ACC112 (cell line): ENCODE measurements around the gene CDC45.
"Not testable (repeated sequence)": the region's sequence is repeated elsewhere in the genome, so short reads cannot be mapped to it uniquely, and the experiment has no call there.

Source experiments
- H2AFZ ChIP-seq: fragments of 200-600 bp; sonication (generic); one replicate; pipeline ENCODE4 v1.6.0; 2017; ENCODE audit warnings: antibody characterized with exemption, low read length; ENCODE audit not compliant: unreplicated experiment
- H3K27ac ChIP-seq: fragments of 200-600 bp; sonication (generic); 2 replicates; pipeline ENCODE4 v1.5.1; 2014; ENCODE audit warnings: low read depth, mild to moderate bottlenecking, antibody characterized with exemption, low read length, moderate library complexity
- H3K27me3 ChIP-seq: fragments of 200-600 bp; sonication (generic); 2 replicates; pipeline ENCODE4 v1.6.1; 2014; ENCODE audit warnings: mild to moderate bottlenecking, antibody characterized with exemption, low read length, moderate library complexity, mixed read lengths; ENCODE audit not compliant: insufficient read depth
- H3K36me3 ChIP-seq: fragments of 200-600 bp; sonication (generic); 2 replicates; pipeline ENCODE4 v1.6.1; 2016; ENCODE audit warnings: mild to moderate bottlenecking, antibody characterized with exemption, low read length, moderate library complexity, mixed read lengths; ENCODE audit not compliant: insufficient read depth
- H3K4me1 ChIP-seq: fragments of 200-600 bp; sonication (generic); one replicate; pipeline ENCODE4 v1.6.1; 2016; ENCODE audit warnings: low read length, mixed read lengths; ENCODE audit not compliant: insufficient read depth, unreplicated experiment, control insufficient read depth
- H3K4me3 ChIP-seq: fragments of 200-600 bp; sonication (generic); 2 replicates; pipeline ENCODE4 v1.5.1; 2014; ENCODE audit warnings: mild to moderate bottlenecking, low read depth, low read length
- H3K79me2 ChIP-seq: fragments of 200-600 bp; sonication (generic); one replicate; pipeline ENCODE4 v1.6.0; 2016; ENCODE audit warnings: low read length; ENCODE audit not compliant: control insufficient read depth, unreplicated experiment, insufficient read depth

Gene CDC45

GRCh38 chr22:19533049-19533626, 53.4 kb downstream of the CDC45 start:
- H2AFZ ChIP-seq, result no peak overlapping the region
- H3K79me2 ChIP-seq, result no peaks in the 10 kb centered on the region
- no peaks in the 10 kb centered on the region for H3K36me3 ChIP-seq
- H3K27me3 ChIP-seq, result no peaks in the 10 kb centered on the region
- H3K27ac ChIP-seq, result no peak overlapping the region
- H3K4me3 ChIP-seq, result no peak overlapping the region
- no peaks in the 10 kb centered on the region for H3K4me1 ChIP-seq

- Histone ChIP-seq H3K4me1 (no peaks in the 10 kb centered on the region), H3K27ac (no peak overlapping the region), H3K79me2 (no peaks in the 10 kb centered on the region), H3K36me3 (no peaks in the 10 kb centered on the region), H2AFZ (no peak overlapping the region), H3K27me3 (no peaks in the 10 kb centered on the region), H3K4me3 (no peak overlapping the region)
Observed at GRCh38 chr22:19533857-19534256, 54.1 kb downstream of the CDC45 start.

- H3K4me3 ChIP-seq, result no peak overlapping the region
- no peak overlapping the region for H3K27ac ChIP-seq
- H3K36me3 ChIP-seq, result no peaks in the 10 kb centered on the region
- no peak overlapping the region for H2AFZ ChIP-seq
- H3K4me1 ChIP-seq, result no peaks in the 10 kb centered on the region
- no peaks in the 10 kb centered on the region for H3K79me2 ChIP-seq
- no peaks in the 10 kb centered on the region for H3K27me3 ChIP-seq
Observed at GRCh38 chr22:19535001-19535400, 55.3 kb downstream of the CDC45 start.

GRCh38 chr22:19536564-19536963, 56.8 kb downstream of the CDC45 start:
- Histone ChIP-seq H3K4me3 (no peak overlapping the region), H3K36me3 (no peaks in the 10 kb centered on the region), H3K27ac (no peak overlapping the region), H3K27me3 (no peaks in the 10 kb centered on the region), H2AFZ (no peak overlapping the region), H3K79me2 (no peaks in the 10 kb centered on the region), H3K4me1 (no peaks in the 10 kb centered on the region)

GRCh38 chr22:19537941-19538488, 58.3 kb downstream of the CDC45 start:
- Histone ChIP-seq H3K27ac (no peak overlapping the region), H3K79me2 (no peaks in the 10 kb centered on the region), H3K4me1 (no peaks in the 10 kb centered on the region), H2AFZ (no peak overlapping the region), H3K36me3 (no peaks in the 10 kb centered on the region), H3K4me3 (no peak overlapping the region), H3K27me3 (no peaks in the 10 kb centered on the region)

GRCh38 chr22:19540394-19540793, 60.7 kb downstream of the CDC45 start:
- Histone ChIP-seq H3K36me3 (no peaks in the 10 kb centered on the region), H2AFZ (no peak overlapping the region), H3K27ac (no peak overlapping the region)

GRCh38 chr22:19543970-19544708, 64.4 kb downstream of the CDC45 start:
- Histone ChIP-seq H3K36me3 (no peaks in the 10 kb centered on the region), H3K27me3 (no peaks in the 10 kb centered on the region), H3K4me3 (no peak overlapping the region), H3K4me1 (no peaks in the 10 kb centered on the region), H2AFZ (no peak overlapping the region), H3K79me2 (no peaks in the 10 kb centered on the region), H3K27ac (no peak overlapping the region)

More at GRCh38 chr22:19540394-19540793, 60.7 kb downstream of the CDC45 start:
- Histone ChIP-seq H3K79me2 (no peaks in the 10 kb centered on the region), H3K4me1 (no peaks in the 10 kb centered on the region), H3K4me3 (no peak overlapping the region), H3K27me3 (no peaks in the 10 kb centered on the region)

GRCh38 chr22:19545935-19546207, 66.2 kb downstream of the CDC45 start:
- Histone ChIP-seq H3K4me3 (no peak overlapping the region), H3K4me1 (no peaks in the 10 kb centered on the region), H3K79me2 (no peaks in the 10 kb centered on the region), H3K27ac (no peak overlapping the region), H3K27me3 (no peaks in the 10 kb centered on the region), H3K36me3 (no peaks in the 10 kb centered on the region), H2AFZ (no peak overlapping the region)

GRCh38 chr22:19546680-19547079, 67.0 kb downstream of the CDC45 start:
- Histone ChIP-seq H3K27me3 (no peaks in the 10 kb centered on the region), H2AFZ (no peak overlapping the region), H3K27ac (no peak overlapping the region), H3K4me1 (no peaks in the 10 kb centered on the region), H3K4me3 (no peak overlapping the region), H3K79me2 (no peaks in the 10 kb centered on the region), H3K36me3 (no peaks in the 10 kb centered on the region)

- H2AFZ ChIP-seq, result no peak overlapping the region
- H3K4me3 ChIP-seq, result no peak overlapping the region
- no peaks in the 10 kb centered on the region for H3K36me3 ChIP-seq
- no peak overlapping the region for H3K27ac ChIP-seq
- H3K79me2 ChIP-seq, result no peaks in the 10 kb centered on the region
- no peaks in the 10 kb centered on the region for H3K27me3 ChIP-seq
- H3K4me1 ChIP-seq, result no peaks in the 10 kb centered on the region
Observed at GRCh38 chr22:19547620-19548019, 67.9 kb downstream of the CDC45 start.

GRCh38 chr22:19548427-19548826, 68.7 kb downstream of the CDC45 start:
- not testable (repeated sequence) for H3K4me3 ChIP-seq, H3K4me1 ChIP-seq, H3K79me2 ChIP-seq, H2AFZ ChIP-seq, H3K36me3 ChIP-seq, H3K27ac ChIP-seq, H3K27me3 ChIP-seq
